Putamen (tissue), 1 donor: ENCODE measurements around the gene ETV1.

Experiments used
- DNase-seq: peaks from one replicate; pipeline ENCODE4 v3.0.0-alpha.2; 2016; ENCODE audit warnings: low spot score

The ETV1 gene

GRCh38 chr7:13879143-13879542 lies 110.3 kb downstream of the ETV1 start:
- DNase-seq = no peak

GRCh38 chr7:13878154-13878553 lies 111.3 kb downstream of the ETV1 start:
- no peak for DNase-seq

- no peak for DNase-seq
Measured at GRCh38 chr7:13875496-13876074, 113.9 kb downstream of the ETV1 start.

GRCh38 chr7:13874783-13875182 lies 114.7 kb downstream of the ETV1 start:
- no peak for DNase-seq

- no peak for DNase-seq
Measured at GRCh38 chr7:13872709-13873108, 116.8 kb downstream of the ETV1 start.

- DNase-seq = no peak
Measured at GRCh38 chr7:13871008-13871407, 118.5 kb downstream of the ETV1 start.

- DNase-seq = no peak
Measured at GRCh38 chr7:13860734-13861133, 128.7 kb downstream of the ETV1 start.

GRCh38 chr7:13856012-13856411 lies 133.5 kb downstream of the ETV1 start:
- no peak for DNase-seq

GRCh38 chr7:13852281-13852968 lies 137.0 kb downstream of the ETV1 start:
- no peak for DNase-seq

GRCh38 chr7:13851736-13852135 lies 137.7 kb downstream of the ETV1 start:
- DNase-seq = no peak

GRCh38 chr7:13850185-13850752 lies 139.2 kb downstream of the ETV1 start:
- no peak for DNase-seq

- DNase-seq = no peak
Measured at GRCh38 chr7:13849163-13849892, 140.1 kb downstream of the ETV1 start.

- DNase-seq = no peak
Measured at GRCh38 chr7:13848681-13849131, 140.8 kb downstream of the ETV1 start.

GRCh38 chr7:13846386-13846785 lies 143.1 kb downstream of the ETV1 start:
- DNase-seq = no peak

GRCh38 chr7:13845601-13846000 lies 143.9 kb downstream of the ETV1 start:
- no peak for DNase-seq

GRCh38 chr7:13844954-13845353 lies 144.5 kb downstream of the ETV1 start:
- DNase-seq = no peak

GRCh38 chr7:13841284-13841683 lies 148.2 kb downstream of the ETV1 start:
- no peak for DNase-seq
